Trophoblast cell (in vitro differentiated cells and primary cell): ENCODE measurements around the gene GCHFR.

ENCODE experiments used
- DNase-seq, 2 donors: peaks; one replicate each; pipeline ENCODE4 v3.0.0-alpha.2; 2016
- H2AFZ ChIP-seq: 2 replicates; pipeline ENCODE4 v1.6.1; 2013; ENCODE audit warnings: low read length, moderate library complexity, mild to moderate bottlenecking; ENCODE audit not compliant: insufficient read depth, poor library complexity
- H2AK5ac ChIP-seq: 2 replicates; pipeline ENCODE4 v1.6.1; 2013; ENCODE audit warnings: mild to moderate bottlenecking, low read length
- H2BK120ac ChIP-seq: 2 replicates; pipeline ENCODE4 v1.6.1; 2013; ENCODE audit warnings: low read length, mild to moderate bottlenecking, moderate library complexity; ENCODE audit not compliant: insufficient read depth, poor library complexity
- H2BK12ac ChIP-seq: 2 replicates; pipeline ENCODE4 v1.6.1; 2013; ENCODE audit warnings: mild to moderate bottlenecking, low read length, moderate library complexity
- H2BK5ac ChIP-seq: 2 replicates; pipeline ENCODE4 v1.6.1; 2013; ENCODE audit warnings: low read length, low read depth, moderate library complexity, mild to moderate bottlenecking; ENCODE audit not compliant: poor library complexity
- H3K14ac ChIP-seq: 2 replicates; pipeline ENCODE4 v1.6.1; 2013; ENCODE audit warnings: mild to moderate bottlenecking, low read length
- H3K18ac ChIP-seq: 2 replicates; pipeline ENCODE4 v1.6.1; 2013; ENCODE audit warnings: mild to moderate bottlenecking, low read length
- H3K23ac ChIP-seq: 2 replicates; pipeline ENCODE4 v1.6.1; 2013; ENCODE audit warnings: low read length
- H3K27ac ChIP-seq: 2 replicates; pipeline ENCODE4 v1.5.1; 2013; ENCODE audit warnings: low read depth, mild to moderate bottlenecking, inconsistent platforms, low read length, moderate library complexity
- H3K27me3 ChIP-seq: 2 replicates; pipeline ENCODE4 v1.6.1; 2013; ENCODE audit warnings: inconsistent platforms, mild to moderate bottlenecking, low read length, moderate library complexity; ENCODE audit not compliant: insufficient read depth
- H3K36me3 ChIP-seq, 2 experiments: 1 replicate in 1 of 2; 2 replicates in 1 of 2; pipeline ENCODE4 v1.6.1; 2013; ENCODE audit warnings: low read length in 2 of 2, mild to moderate bottlenecking in 2 of 2, moderate library complexity in 1 of 2; ENCODE audit not compliant: insufficient read depth in 2 of 2, control insufficient read depth in 1 of 2
- H3K4ac ChIP-seq: 2 replicates; pipeline ENCODE4 v1.6.1; 2013; ENCODE audit warnings: low read depth, mild to moderate bottlenecking, low read length, moderate library complexity
- H3K4me1 ChIP-seq, 2 experiments: 1 replicate in 1 of 2; 2 replicates in 1 of 2; pipeline ENCODE4 v1.6.1; 2013; ENCODE audit warnings: low read length in 2 of 2, mild to moderate bottlenecking in 2 of 2, moderate library complexity in 1 of 2; ENCODE audit not compliant: insufficient read depth in 2 of 2, control insufficient read depth in 1 of 2
- H3K4me2 ChIP-seq: 2 replicates; pipeline ENCODE4 v1.6.1; 2013; ENCODE audit warnings: inconsistent platforms, mild to moderate bottlenecking, low read length, moderate library complexity
- H3K4me3 ChIP-seq: 2 replicates; pipeline ENCODE4 v1.5.1; 2013; ENCODE audit warnings: mild to moderate bottlenecking, low read depth, low read length, inconsistent platforms
- H3K79me1 ChIP-seq: one replicate; pipeline ENCODE4 v1.6.1; 2013; ENCODE audit warnings: low read length
- H3K79me2 ChIP-seq: 2 replicates; pipeline ENCODE4 v1.6.1; 2013; ENCODE audit warnings: low read length, mild to moderate bottlenecking; ENCODE audit not compliant: control insufficient read depth, insufficient read depth, poor library complexity
- H3K9ac ChIP-seq: 2 replicates; pipeline ENCODE4 v1.6.1; 2013; ENCODE audit warnings: mild to moderate bottlenecking, low read length
- H3K9me3 ChIP-seq: 2 replicates; pipeline ENCODE4 v1.6.1; 2013; ENCODE audit warnings: low read depth, mild to moderate bottlenecking, control low read depth, inconsistent platforms, low read length; ENCODE audit not compliant: insufficient read depth
- H4K12ac ChIP-seq: 2 replicates; pipeline ENCODE4 v1.6.1; 2013; ENCODE audit warnings: low read depth, mild to moderate bottlenecking, low read length, moderate library complexity
- H4K8ac ChIP-seq: 2 replicates; pipeline ENCODE4 v1.6.1; 2013; ENCODE audit warnings: low read depth, mild to moderate bottlenecking, low read length, moderate library complexity
- H4K91ac ChIP-seq: one replicate; pipeline ENCODE4 v1.6.1; 2013; ENCODE audit warnings: low read depth, mild to moderate bottlenecking, low read length, moderate library complexity
- WGBS: extraction: QIAGEN DNeasy Blood & Tissue Kit; methylation state at CpG from one replicate; pipeline ENCODE4 v1.1.7; 2013; ENCODE audit warnings: missing lambda C conversion rate; ENCODE audit not compliant: insufficient read length, insufficient coverage; ENCODE audit errors: extremely low coverage; 5-methylcytosine and 5-hydroxymethylcytosine counted together

The GCHFR gene

GRCh38 chr15:40796512-40796911, 32.6 kb downstream of the GCHFR start:
- H2BK12ac ChIP-seq = no peak overlapping the region
- no peak for DNase-seq
- no peak overlapping the region for H3K14ac ChIP-seq
- no peak overlapping the region for H2AFZ ChIP-seq
- H3K27ac ChIP-seq = no peak overlapping the region
- H3K4me1 ChIP-seq = no peaks in the 10 kb centered on the region
- no peaks in the 10 kb centered on the region for H3K79me1 ChIP-seq
- H3K4me2 ChIP-seq = no peak overlapping the region
- H3K36me3 ChIP-seq = peaks cover 0 to 4% of the 10 kb centered on the region in 2 experiments
- H2BK120ac ChIP-seq = no peak overlapping the region
- no peak overlapping the region for H3K18ac ChIP-seq
- no peak overlapping the region for H4K91ac ChIP-seq
- no peak overlapping the region for H3K4me3 ChIP-seq
- no CpG with 5 or more reads among the region's 5 CpGs for WGBS
- no peak overlapping the region for H3K23ac ChIP-seq
- H3K79me2 ChIP-seq = no peaks in the 10 kb centered on the region
- no peak overlapping the region for H4K8ac ChIP-seq
- H4K12ac ChIP-seq = no peak overlapping the region
- H3K9me3 ChIP-seq = no peaks in the 10 kb centered on the region
- H3K27me3 ChIP-seq = no peaks in the 10 kb centered on the region
- no peak overlapping the region for H2AK5ac ChIP-seq
- H3K9ac ChIP-seq = no peak overlapping the region
- H2BK5ac ChIP-seq = no peak overlapping the region
- H3K4ac ChIP-seq = no peak overlapping the region

DNA sequence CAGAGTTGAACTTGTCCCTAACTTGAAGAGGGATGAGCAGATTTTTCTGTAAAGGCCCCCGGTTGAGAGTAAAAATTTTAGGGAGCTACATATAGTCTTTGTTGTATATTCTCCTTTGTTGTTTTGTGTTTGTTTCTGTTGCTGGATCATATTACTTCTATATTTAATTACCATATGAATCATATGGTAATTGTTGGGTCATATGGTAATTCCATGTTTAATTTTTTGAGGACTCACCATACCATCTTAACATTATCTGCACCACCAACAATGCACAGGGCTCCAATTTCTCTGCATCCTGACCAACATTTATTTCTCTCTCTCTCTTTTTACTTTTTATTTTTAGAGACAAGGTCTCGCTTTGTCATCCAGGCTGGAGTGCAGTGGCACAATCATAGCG, 35.7 kb downstream of the GCHFR start:
- no peaks in the 10 kb centered on the region for H3K36me3 ChIP-seq
- no peak overlapping the region for H3K14ac ChIP-seq
- H3K23ac ChIP-seq = no peak overlapping the region
- no peak overlapping the region for H4K8ac ChIP-seq
- no peak overlapping the region for H2AK5ac ChIP-seq
- no peak overlapping the region for H2BK12ac ChIP-seq
- no peak overlapping the region for H2AFZ ChIP-seq
- H3K4me1 ChIP-seq = no peaks in the 10 kb centered on the region
- no peak for DNase-seq
- no peaks in the 10 kb centered on the region for H3K9me3 ChIP-seq
- H4K12ac ChIP-seq = no peak overlapping the region
- no peak overlapping the region for H3K4ac ChIP-seq
- no peak overlapping the region for H2BK120ac ChIP-seq
- no peaks in the 10 kb centered on the region for H3K79me2 ChIP-seq
- no peak overlapping the region for H4K91ac ChIP-seq
- no peak overlapping the region for H3K18ac ChIP-seq
- no peak overlapping the region for H3K9ac ChIP-seq
- H3K27ac ChIP-seq = no peak overlapping the region
- H3K27me3 ChIP-seq = no peaks in the 10 kb centered on the region
- H3K4me3 ChIP-seq = no peak overlapping the region
- H3K4me2 ChIP-seq = no peak overlapping the region
- no peak overlapping the region for H2BK5ac ChIP-seq
- no peaks in the 10 kb centered on the region for H3K79me1 ChIP-seq
- WGBS = no CpG with 5 or more reads among the region's 3 CpGs

GRCh38 chr15:40803076-40803475, 39.2 kb downstream of the GCHFR start:
- H2BK5ac ChIP-seq = no peak overlapping the region
- H3K4me2 ChIP-seq = no peak overlapping the region
- peaks cover 3 to 7% of the 10 kb centered on the region in 2 experiments for H3K4me1 ChIP-seq
- H3K18ac ChIP-seq = no peak overlapping the region
- H4K12ac ChIP-seq = no peak overlapping the region
- no peak overlapping the region for H3K23ac ChIP-seq
- H2AFZ ChIP-seq = no peak overlapping the region
- no peak overlapping the region for H3K4ac ChIP-seq
- no peak overlapping the region for H4K91ac ChIP-seq
- H2BK12ac ChIP-seq = no peak overlapping the region
- peaks cover 7% of the 10 kb centered on the region for H3K79me2 ChIP-seq
- no peak overlapping the region for H3K9ac ChIP-seq
- H3K27ac ChIP-seq = no peak overlapping the region
- no peak overlapping the region for H2BK120ac ChIP-seq
- no CpG with 5 or more reads among the region's 2 CpGs for WGBS
- no peak overlapping the region for H4K8ac ChIP-seq
- H3K27me3 ChIP-seq = no peaks in the 10 kb centered on the region
- H3K79me1 ChIP-seq = peaks cover 10% of the 10 kb centered on the region
- peaks cover 3% of the 10 kb centered on the region for H3K9me3 ChIP-seq
- no peak overlapping the region for H3K4me3 ChIP-seq
- H3K14ac ChIP-seq = no peak overlapping the region
- H3K36me3 ChIP-seq = no peaks in the 10 kb centered on the region
- no peak for DNase-seq
- H2AK5ac ChIP-seq = no peak overlapping the region

- Histone ChIP-seq H3K23ac (no peak overlapping the region), H2AFZ (no peak overlapping the region), H2BK120ac (no peak overlapping the region), H3K27me3 (no peaks in the 10 kb centered on the region), H3K79me2 (peaks cover 7% of the 10 kb centered on the region), H4K8ac (no peak overlapping the region), H3K4ac (no peak overlapping the region), H3K4me3 (no peak overlapping the region), H2BK5ac (no peak overlapping the region), H3K4me2 (no peak overlapping the region), H3K9ac (no peak overlapping the region), H3K27ac (no peak overlapping the region), H3K36me3 (no peaks in the 10 kb centered on the region), H4K91ac (no peak overlapping the region), H3K4me1 (peaks cover 3 to 9% of the 10 kb centered on the region in 2 experiments), H3K14ac (no peak overlapping the region), H3K79me1 (peaks cover 10% of the 10 kb centered on the region), H3K9me3 (peaks cover 3% of the 10 kb centered on the region), H2BK12ac (no peak overlapping the region), H2AK5ac (no peak overlapping the region), H3K18ac (no peak overlapping the region), H4K12ac (no peak overlapping the region)
- no CpG with 5 or more reads among the region's 1 CpG for WGBS
- DNase-seq = no peak
These were observed 39.8 kb downstream of the GCHFR start for GRCh38 chr15:40803688-40804087.
